SU-DHL-6 (cell line): ENCODE data around the gene CKAP2L.

Experiments used
- H2AFZ ChIP-seq: fragments of 200-600 bp; sonication (generic); 2 replicates; pipeline ENCODE4 v1.6.1; 2014; ENCODE audit warnings: low read depth, mild to moderate bottlenecking, moderate library complexity, mixed read lengths, antibody characterized with exemption, low read length; ENCODE audit not compliant: severe bottlenecking
- H3F3A ChIP-seq: fragments of 200-600 bp; shearing (Covaris generic); 2 replicates; pipeline ENCODE4 v1.6.0; 2016; ENCODE audit warnings: antibody characterized with exemption, mild to moderate bottlenecking; ENCODE audit not compliant: insufficient read depth
- H3K27ac ChIP-seq: fragments of 200-600 bp; sonication (generic); 2 replicates; pipeline ENCODE4 v1.5.1; 2016; ENCODE audit warnings: low read depth, mild to moderate bottlenecking, low read length, moderate library complexity, mixed read lengths
- H3K27me3 ChIP-seq: fragments of 200-600 bp; sonication (generic), shearing (Covaris generic); 2 replicates; pipeline ENCODE4 v1.6.0; 2014; ENCODE audit warnings: mild to moderate bottlenecking, low read length
- H3K36me3 ChIP-seq: fragments of 200-600 bp; sonication (generic); 2 replicates; pipeline ENCODE4 v1.6.1; 2014; ENCODE audit warnings: mild to moderate bottlenecking, low read length, mixed read lengths
- H3K4me2 ChIP-seq: fragments of 300-600, 200-600 bp; shearing (Covaris generic), sonication (generic); 2 replicates; pipeline ENCODE4 v1.6.0; 2014; ENCODE audit warnings: low read length, low read depth, mild to moderate bottlenecking; ENCODE audit not compliant: poor library complexity, severe bottlenecking
- H3K4me3 ChIP-seq: fragments of 200-600 bp; sonication (generic); 2 replicates; pipeline ENCODE4 v1.5.1; 2014; ENCODE audit warnings: antibody characterized with exemption, low read length, mild to moderate bottlenecking, mixed read lengths; ENCODE audit not compliant: insufficient read depth, poor library complexity, severe bottlenecking
- H3K79me2 ChIP-seq: fragments of 200-600 bp; sonication (generic); 2 replicates; pipeline ENCODE4 v1.6.1; 2014; ENCODE audit warnings: mild to moderate bottlenecking, low read length, moderate library complexity; ENCODE audit not compliant: insufficient read depth
- H3K9ac ChIP-seq: fragments of 200-600 bp; sonication (generic); 2 replicates; pipeline ENCODE4 v1.7.0; 2014; ENCODE audit warnings: mild to moderate bottlenecking, low read length
- H3K9me2 ChIP-seq: fragments of 200-600 bp; sonication (generic); replicated peaks from 2 replicates; pipeline ENCODE4 v1.6.1; 2014; ENCODE audit warnings: low read length; ENCODE audit not compliant: insufficient read depth
- H3K9me3 ChIP-seq: fragments of 200-600 bp; sonication (generic); 2 replicates; pipeline ENCODE4 v1.6.1; 2014; ENCODE audit warnings: low read length, mixed read lengths; ENCODE audit not compliant: insufficient read depth
- H4K20me1 ChIP-seq: fragments of 200-600 bp; sonication (generic); 2 replicates; pipeline ENCODE4 v1.6.1; 2014; ENCODE audit warnings: low read depth, mild to moderate bottlenecking, antibody characterized with exemption, low read length, moderate library complexity, mixed read lengths
- CTCF ChIP-seq: fragments of 200-600 bp; sonication (generic); IDR thresholded peaks from one replicate; pipeline ENCODE4 v1.5.1; 2017; ENCODE audit warnings: antibody characterized with exemption, mild to moderate bottlenecking, low read length, moderate library complexity; ENCODE audit not compliant: insufficient read depth, poor library complexity, severe bottlenecking
- EZH2phosphoT487 ChIP-seq: fragments of 200-600 bp; sonication (generic), shearing (Covaris generic); conservative IDR thresholded peaks from 2 replicates; pipeline ENCODE4 v1.6.1; 2018; ENCODE audit warnings: mild to moderate bottlenecking, antibody characterized with exemption, low read length, moderate library complexity, mixed read lengths

CKAP2L gene

DNA sequence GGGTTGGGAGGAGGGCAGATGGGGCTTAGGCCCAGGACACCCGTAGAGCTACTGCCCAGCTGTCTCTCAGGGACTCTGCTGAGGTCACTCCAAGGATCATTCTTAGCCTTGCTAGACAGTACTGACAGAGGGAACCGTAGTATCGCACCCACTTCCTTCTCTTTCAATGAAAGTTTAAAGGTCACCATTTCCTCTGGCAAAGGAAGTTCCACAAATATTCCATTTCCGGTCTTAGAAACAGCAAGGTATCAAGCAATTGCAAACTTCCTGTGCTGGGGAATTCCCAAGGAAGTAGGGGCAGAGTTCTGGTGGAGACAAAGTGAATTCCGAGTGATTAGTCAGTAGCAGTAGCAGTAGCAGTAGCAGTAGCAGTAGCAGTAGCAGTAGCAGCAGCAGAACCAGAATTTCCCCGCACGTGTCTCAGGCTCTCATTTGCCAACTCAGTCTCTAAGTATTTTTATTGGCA lies 47.5 kb upstream of the CKAP2L start:
- no peak for TF ChIP-seq EZH2phosphoT487
- no peaks in the 10 kb centered on the region for H3K27me3 ChIP-seq
- H3K79me2 ChIP-seq, result no peaks in the 10 kb centered on the region
- H3K9me2 ChIP-seq, result no peaks in the 10 kb centered on the region
- no peaks in the 10 kb centered on the region for H4K20me1 ChIP-seq
- no peak overlapping the region for H3K27ac ChIP-seq
- no peak overlapping the region for H3K4me3 ChIP-seq
- no peak overlapping the region for H2AFZ ChIP-seq
- H3K36me3 ChIP-seq, result 0 out of 2 replicates have a peak, but pooled peaks cover 4% of the 10 kb centered on the region
- H3K4me2 ChIP-seq, result no peak overlapping the region
- H3K9ac ChIP-seq, result no peak overlapping the region
- H3F3A ChIP-seq, result no peaks in the 10 kb centered on the region
- H3K9me3 ChIP-seq, result peaks cover 6% of the 10 kb centered on the region; the same call in 1 of the 2 replicates

- Histone ChIP-seq H3K4me2 (no peak overlapping the region), H3K27ac (no peak overlapping the region), H3K4me3 (no peak overlapping the region), H3K9ac (no peak overlapping the region), H3K27me3 (no peaks in the 10 kb centered on the region), H3K79me2 (no peaks in the 10 kb centered on the region), H2AFZ (no peak overlapping the region), H3K9me2 (no peaks in the 10 kb centered on the region), H4K20me1 (no peaks in the 10 kb centered on the region), H3F3A (no peaks in the 10 kb centered on the region), H3K9me3 (peaks cover 6% of the 10 kb centered on the region; the same call in 1 of the 2 replicates), H3K36me3 (0 out of 2 replicates have a peak, but pooled peaks cover 4% of the 10 kb centered on the region)
- TF ChIP-seq EZH2phosphoT487 (no peak), CTCF (no peak)
Observed at GRCh38 chr2:112811276-112811831, 46.9 kb upstream of the CKAP2L start.

DNA sequence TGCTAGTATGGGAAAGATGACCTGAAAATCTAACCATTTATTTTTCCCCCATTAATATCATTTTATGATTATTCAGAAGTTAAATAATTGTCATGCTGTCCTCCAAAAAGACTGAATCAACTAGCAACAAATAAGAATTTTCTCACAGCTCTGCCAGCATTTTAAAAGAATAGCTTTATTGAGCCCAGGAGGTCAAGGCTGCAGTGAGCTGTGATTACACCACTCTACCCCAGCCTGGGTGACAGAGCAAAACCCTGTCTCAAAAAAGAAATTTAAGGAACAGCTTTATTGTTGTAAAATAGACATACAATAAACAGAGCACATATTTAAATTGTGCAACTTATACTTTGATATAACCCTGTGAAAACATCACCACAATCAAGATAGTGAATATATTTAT lies 44.7 kb upstream of the CKAP2L start:
- 0 out of 2 replicates have a peak, but pooled peaks cover 4% of the 10 kb centered on the region for H3K36me3 ChIP-seq
- H3K4me3 ChIP-seq, result no peak overlapping the region
- no peaks in the 10 kb centered on the region for H3K79me2 ChIP-seq
- H3K27ac ChIP-seq, result no peak overlapping the region
- no peaks in the 10 kb centered on the region for H3F3A ChIP-seq
- H3K27me3 ChIP-seq, result no peaks in the 10 kb centered on the region
- TF ChIP-seq EZH2phosphoT487 (no peak), CTCF (no peak)
- no peaks in the 10 kb centered on the region for H4K20me1 ChIP-seq
- H2AFZ ChIP-seq, result no peak overlapping the region
- no peak overlapping the region for H3K4me2 ChIP-seq
- peaks cover 6% of the 10 kb centered on the region; the same call in 1 of the 2 replicates for H3K9me3 ChIP-seq
- no peak overlapping the region for H3K9ac ChIP-seq
- H3K9me2 ChIP-seq, result no peaks in the 10 kb centered on the region

GRCh38 chr2:112807233-112807807 lies 42.9 kb upstream of the CKAP2L start:
- Histone ChIP-seq H3K27ac (no peak overlapping the region), H4K20me1 (no peaks in the 10 kb centered on the region), H3K4me3 (no peak overlapping the region), H3K9me3 (peaks cover 6% of the 10 kb centered on the region; the same call in 1 of the 2 replicates), H3K9ac (no peak overlapping the region), H3K27me3 (no peaks in the 10 kb centered on the region), H2AFZ (no peak overlapping the region), H3K4me2 (no peak overlapping the region), H3K9me2 (no peaks in the 10 kb centered on the region), H3K79me2 (no peaks in the 10 kb centered on the region), H3F3A (no peaks in the 10 kb centered on the region), H3K36me3 (0 out of 2 replicates have a peak, but pooled peaks cover 4% of the 10 kb centered on the region)
- TF ChIP-seq EZH2phosphoT487, result no peak
- TF ChIP-seq CTCF, result no peak
